HEK293 (cell line): ENCODE results near the gene SAE1.

Experiments used
- CTCF ChIP-seq: fragments of 450-650 bp; formaldehyde crosslinking; IDR thresholded peaks from 2 replicates; pipeline ENCODE4 v1.5.1; 2016; ENCODE audit warnings: missing biosample characterization, missing genetic modification characterization
- ZNF175 ChIP-seq: fragments of 450-650 bp; formaldehyde crosslinking; IDR thresholded peaks from 2 replicates; pipeline ENCODE4 v1.5.1; 2016; ENCODE audit warnings: missing biosample characterization, missing genetic modification characterization

- no peak for TF ChIP-seq CTCF
- TF ChIP-seq ZNF175 (tag by site-specific recombination), result no peak
These were observed 34.4 kb upstream of the SAE1 start for GRCh38 chr19:47096100-47096704.
